DMS 273 treated with DMSO at 0.1 percent for 48 hours (cell line): ENCODE measurements around the gene ADGRD2.

Source experiments
- DNase-seq: peaks from one replicate; lab custom pipeline; 2025; lab: John Stamatoyannopoulos, UW

Gene ADGRD2

GRCh38 chr9:124498499-124499146 lies 48.4 kb downstream of the ADGRD2 start:
- DNase-seq, result no peak

DNA sequence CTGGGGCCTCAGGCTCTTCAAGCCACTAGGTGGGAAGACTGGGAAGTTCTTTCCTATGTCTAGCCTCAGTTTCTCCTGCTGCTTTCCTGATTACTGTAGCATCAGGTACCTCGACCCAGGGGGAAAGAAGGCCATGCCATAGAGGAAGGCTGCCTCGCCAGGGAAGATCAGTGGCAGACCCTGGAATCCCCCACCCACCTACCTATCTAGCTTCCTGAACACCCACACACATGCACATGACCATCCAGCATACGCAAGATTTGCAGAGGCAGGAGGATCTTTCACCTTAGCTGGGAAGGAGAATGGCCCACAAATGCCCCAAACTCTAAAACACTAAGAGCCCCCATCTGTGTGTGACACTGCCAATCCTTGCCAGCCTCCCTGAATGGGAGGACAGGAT lies 49.0 kb downstream of the ADGRD2 start:
- DNase-seq, result no peak

- no peak for DNase-seq
Measured at GRCh38 chr9:124500028-124500795, 50.0 kb downstream of the ADGRD2 start.

DNA sequence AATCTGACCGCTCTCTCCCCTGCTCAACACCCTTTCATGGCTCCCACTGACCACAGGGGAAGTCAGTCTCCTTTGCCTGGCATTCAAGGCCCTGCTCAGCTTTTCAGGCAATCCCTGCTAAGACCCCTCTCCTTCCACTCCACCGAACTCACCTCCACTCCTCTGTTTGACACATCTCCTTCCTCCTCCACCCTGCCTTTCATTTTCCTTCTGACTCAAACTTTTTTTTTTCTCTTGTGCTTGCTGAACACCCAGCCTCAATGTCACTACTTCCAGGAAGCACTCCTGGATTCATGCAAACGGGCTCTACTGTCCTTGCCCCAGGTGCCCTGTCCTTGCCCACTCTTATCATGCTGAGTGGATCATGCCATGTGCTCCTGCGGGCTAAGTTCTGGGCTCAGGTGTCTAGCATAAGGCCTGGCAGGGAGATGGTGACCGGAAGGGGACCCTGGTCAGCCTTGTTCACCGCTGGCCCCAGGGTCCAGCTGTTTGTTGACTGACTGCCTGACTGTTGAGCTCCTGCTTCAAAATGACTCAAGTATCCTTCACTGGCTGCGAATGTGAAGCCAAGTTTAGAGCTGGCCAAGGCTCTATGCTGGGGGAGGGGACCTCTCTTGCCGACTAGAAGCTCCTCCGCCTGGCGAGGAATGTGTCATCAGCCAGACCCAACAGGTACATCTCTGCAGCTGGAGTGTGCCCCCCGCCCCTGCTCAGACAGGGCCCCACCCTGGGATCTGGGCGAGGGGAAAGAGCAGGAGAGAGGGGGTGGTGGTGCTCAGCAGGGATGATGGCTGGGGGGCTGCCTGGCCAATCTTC lies 50.8 kb downstream of the ADGRD2 start:
- no peak for DNase-seq

GRCh38 chr9:124501771-124502320 lies 51.6 kb downstream of the ADGRD2 start:
- DNase-seq, result no peak

GRCh38 chr9:124502711-124503702 lies 52.8 kb downstream of the ADGRD2 start:
- no peak for DNase-seq

DNA sequence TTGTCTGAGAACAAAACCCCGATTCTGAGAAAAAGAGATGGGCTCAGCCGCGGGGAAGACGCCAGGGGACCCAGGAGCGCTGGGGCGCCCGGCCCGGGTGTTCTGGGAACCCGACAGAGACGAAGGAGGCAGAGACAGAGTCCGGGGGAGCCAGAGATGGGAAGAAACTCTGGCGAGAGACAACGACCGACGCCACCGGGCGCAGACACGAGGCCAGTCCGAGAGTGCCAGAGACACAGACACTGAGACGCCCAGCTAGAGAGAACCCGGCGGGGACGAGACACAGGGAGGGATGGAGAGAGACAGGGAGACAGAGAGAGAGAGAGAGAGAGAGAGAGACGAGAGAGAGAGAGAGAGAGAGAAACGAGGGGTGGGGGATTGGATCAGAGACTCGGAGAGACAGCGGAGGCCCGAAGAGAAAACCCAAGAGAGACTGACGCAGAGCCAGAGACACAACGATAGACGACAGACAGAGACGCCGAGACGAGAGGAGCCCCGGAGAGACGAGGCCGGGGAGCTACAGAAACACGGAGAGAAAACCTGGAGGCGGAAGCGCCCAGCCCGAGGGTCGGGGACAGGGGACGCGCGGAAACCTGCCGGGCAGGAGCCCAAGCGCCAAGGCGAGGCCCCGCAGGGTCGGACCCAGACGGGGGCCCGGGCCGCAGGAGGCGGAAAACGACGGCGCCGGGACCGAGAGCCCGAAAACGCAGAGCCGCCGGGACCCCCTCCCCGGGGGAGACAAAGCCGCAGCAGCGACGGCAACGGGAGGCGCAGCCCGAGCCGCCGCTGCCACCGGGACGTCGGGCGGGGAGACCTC lies 53.7 kb downstream of the ADGRD2 start:
- no peak for DNase-seq

DNA sequence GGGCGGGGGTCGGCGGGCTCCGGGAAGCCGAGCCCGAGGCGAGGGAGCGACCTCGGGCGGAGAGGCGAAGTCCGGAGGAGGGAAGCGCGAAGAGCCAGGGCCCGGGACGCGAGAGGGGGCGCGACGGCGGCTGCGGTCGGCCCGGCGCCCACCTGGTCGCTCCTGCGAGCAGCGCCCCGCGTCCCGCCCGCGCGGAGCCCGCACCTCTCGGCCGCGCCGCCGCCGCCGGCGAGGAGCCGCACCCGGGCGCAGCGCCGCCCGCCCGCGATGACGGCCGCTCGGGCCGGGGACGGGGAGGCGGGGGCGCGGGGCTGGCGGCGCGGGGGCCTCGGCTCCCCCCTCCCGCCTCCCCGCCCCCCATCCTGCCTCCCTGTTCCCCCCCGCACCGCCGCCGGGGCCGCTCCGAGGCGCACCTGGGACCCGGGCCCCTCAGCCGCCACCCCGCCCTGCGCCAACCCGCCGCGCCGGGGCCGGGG lies 54.3 kb downstream of the ADGRD2 start:
- DNase-seq, result no peak

GRCh38 chr9:124505006-124505900 lies 55.0 kb downstream of the ADGRD2 start:
- no peak for DNase-seq

DNA sequence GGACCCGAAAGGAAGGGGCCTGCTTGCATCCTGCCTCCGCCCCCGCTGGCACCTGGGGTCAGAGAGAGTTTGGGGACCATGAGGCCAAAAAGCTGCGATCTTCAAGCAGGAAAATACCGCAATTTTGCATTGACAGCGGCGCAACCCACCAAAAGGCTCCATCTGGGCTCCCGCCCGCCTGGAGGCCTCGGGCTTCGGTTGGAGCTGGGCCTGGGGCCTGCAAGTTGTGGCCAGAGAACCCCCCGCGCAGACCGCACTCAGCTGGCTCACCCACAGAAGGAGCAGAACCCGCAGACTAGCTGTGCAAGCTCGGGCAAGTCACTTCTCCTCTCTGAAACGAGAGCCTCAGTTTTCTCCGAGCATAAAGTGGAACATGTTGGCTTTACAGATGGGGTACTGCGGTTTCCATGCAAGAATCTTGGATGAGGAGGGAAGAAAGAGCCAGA lies 55.7 kb downstream of the ADGRD2 start:
- DNase-seq, result no peak

- no peak for DNase-seq
Measured at GRCh38 chr9:124506433-124506832, 56.2 kb downstream of the ADGRD2 start.

DNA sequence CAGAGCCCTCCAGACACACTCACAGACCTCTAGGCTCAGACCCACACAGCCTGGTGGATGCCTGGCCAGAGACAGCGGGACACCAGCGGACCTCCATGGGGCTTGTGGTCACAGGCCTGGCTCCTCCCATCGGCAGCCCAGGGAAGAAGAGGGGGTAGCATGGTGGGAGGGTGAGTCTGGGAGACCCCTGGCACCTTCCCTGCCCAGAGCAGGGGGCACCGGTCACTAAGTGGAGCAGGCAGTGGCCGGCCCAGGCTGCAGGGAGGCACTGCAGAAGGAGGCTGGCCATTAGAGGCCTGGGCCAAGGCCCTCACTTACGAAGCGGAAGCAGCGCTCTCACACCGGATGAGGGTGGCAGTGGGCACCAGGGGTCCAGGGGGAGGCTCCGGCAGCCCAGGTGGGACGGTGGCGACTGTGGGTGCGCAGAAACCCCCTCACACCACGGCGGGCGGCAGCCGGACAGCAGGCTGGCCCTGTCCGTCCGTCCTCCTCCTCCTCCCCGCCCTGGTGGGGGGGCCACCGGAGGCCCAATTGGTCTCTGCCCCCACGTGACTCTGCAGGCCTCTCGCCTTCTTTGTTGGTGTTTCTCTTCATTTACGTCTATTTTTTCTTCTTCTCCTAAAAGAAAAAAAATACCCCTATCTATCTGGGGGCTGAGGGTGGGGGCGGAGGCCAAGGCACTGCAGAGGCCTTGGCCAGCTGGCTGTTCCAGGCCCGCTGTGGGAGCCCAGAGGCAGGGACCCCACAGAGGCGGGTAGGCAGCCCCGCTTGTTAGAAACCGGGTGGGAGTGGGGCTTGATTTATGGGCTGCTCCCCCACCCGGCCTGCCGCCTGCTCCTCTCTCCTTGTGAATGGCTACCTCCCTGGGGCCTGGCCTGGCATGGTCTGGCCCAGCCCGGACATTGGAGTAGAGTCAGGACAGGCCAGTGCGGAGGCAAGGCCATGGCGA lies 57.0 kb downstream of the ADGRD2 start, which contains the start of gene NR5A1:
Gene NR5A1 (minus strand): TSS at position 469 of the 949 bp plus-strand sequence. CDS start 4,004 bp downstream, outside the sequence.
- no peak for DNase-seq

GRCh38 chr9:124507880-124508423 lies 57.7 kb downstream of the ADGRD2 start:
- DNase-seq, result no peak

DNA sequence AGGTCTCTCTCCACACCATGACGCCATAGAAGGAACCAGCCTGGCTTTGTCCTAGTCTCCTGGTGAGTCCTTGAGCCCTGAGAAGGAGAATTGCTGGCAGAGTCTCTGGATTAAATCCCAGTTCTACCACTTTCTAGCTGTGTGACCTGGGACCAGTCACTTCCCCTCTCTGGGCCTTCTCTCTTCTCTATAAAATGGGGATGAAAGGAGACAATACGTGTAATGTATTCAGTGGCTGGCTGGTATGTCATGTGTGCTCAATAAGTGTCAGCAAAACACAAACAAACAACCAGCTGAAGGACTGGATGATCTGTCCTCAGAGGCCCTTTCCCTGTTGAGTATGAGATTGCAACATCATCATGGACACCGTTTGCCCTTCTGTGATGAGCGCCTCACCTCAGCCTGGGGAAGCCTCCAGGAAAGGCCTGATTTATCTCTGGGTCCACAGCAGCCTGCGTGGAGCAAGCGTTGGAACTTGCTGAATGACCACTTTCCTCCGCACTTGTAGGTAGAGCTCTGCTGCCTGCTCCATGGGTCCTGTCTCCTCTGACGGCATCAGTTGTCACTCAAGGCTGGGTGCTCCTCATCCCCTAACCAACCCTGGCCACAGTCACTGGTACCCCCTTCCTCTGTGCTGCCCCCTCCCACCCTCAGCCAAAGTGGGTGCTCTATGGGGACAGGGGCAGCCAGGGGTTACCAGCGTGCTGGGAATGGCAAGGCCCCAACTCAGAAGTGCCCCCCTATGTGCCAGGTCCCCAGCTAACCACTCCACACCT lies 60.6 kb downstream of the ADGRD2 start:
- DNase-seq, result no peak

DNA sequence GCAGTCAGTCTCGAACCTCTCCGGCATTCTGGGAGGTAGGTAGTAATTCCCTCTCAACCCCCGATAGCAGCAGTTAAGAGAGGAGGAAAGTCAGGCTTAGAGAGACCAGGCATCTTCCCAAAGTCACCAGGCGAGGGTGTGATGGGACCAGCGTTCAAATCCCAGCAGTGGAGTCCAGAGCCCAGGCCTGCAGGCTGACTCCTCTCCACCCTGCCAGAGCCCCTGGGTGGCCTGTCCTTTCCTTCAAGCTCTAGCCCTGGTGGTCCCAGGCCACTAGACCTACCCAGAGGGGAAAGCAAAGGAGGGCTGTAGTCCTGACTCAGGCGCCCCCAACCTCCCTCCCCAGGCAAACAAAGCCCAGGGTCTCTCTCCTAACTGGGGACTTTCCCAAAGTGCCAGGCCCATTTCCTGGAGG lies 61.2 kb downstream of the ADGRD2 start:
- no peak for DNase-seq

DNA sequence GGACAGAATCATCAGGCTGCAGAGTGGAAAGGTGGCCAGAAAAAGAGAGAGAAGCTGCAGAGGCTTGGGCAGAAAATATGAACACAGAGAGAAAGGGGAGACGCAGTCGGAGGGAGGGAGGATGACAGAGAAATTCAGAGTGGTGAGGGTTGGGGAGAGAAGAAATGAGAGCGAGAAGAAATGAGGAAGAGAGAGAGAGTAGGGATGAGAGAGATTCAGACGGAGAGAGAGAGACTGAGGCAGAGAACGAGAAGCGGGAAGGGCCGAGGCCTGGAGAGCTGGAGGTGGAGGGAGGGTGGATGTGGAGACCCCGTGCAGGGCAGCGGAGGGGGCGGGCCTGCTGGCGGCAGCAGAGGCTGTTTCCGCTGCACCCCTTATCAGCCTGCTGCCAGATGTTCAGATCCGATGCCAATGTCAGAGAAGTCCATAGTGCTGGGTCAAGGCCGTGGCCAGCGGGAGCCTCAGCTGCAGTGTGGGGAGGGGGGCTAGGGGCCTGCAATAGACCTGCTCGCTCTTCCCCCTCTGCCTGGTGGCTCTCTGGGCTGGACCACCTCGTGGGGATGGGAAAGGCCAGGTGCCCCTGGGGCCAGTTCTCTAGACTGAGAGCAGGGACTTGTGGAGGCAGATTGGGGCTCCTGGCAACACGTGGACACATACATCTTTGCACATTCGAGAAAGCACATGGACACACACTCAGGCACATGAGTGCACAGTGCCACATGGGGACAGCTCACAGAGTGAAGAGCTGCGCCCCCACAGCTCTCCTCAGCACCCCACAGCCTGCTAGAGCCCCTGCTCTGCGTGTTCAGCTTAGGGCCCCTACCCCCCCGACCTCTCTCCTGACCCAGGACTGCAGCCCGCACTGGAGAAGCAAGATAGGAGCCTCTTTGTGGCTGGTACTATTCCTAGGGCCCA lies 61.9 kb downstream of the ADGRD2 start:
- DNase-seq, result no peak
